GM21786 (cell line): ENCODE results near the gene N4BP2.
"Not testable (repeated sequence)": the region's sequence is repeated elsewhere in the genome, so short reads cannot be mapped to it uniquely, and the experiment has no call there.

Source experiments
- ATAC-seq: cut with Tn5 transposase; IDR thresholded peaks from one replicate; pipeline ENCODE4 v1.9.1; 2021; ENCODE audit not compliant: unreplicated experiment

The N4BP2 gene

DNA sequence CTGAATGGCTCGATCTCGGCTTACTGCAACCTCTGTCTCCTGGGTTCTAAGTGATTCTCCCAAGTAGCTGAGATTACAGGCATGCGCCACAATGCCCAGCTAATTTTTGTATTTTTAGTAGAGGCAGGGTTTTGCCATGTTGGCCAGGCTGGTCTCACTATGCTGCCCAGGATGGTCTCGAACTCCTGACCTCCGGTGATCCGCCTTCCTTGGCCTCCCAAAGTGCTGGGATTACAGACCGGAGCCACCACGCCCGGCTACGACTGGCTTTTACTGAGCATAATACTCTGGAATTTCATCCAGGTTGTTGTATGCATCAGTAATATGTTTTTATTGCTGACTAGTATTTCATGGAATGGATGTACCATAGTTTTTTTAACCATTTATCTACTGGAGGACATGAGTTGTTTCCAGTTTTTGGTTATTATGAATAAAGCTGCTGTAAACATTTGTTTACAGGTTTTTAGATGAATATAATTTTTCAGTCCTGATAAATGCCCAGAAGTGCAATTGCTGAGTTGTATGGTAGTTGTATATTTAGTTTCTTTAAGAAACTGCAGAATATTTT, 31.2 kb downstream of the N4BP2 start:
- ATAC-seq: no peak

DNA sequence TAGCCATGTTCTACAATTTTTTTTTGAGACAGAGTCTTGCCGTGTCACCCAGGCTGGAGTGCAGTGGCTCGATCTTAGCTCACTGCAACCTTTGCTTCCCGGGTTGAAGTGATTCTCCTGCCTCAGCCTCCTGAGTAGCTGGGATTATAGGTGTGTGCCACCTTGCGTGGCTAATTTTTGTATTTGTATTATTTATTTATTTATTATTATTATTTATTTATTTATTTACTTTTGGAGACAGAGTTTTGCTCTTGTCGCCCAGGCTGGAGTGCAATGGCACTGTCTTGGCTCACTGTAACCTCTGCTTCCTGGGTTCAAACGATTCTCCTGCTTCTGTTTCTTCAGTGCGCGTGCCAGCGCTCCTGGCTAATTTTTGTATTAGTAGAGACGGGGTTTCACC, 36.8 kb downstream of the N4BP2 start:
- not testable (repeated sequence) for ATAC-seq

DNA sequence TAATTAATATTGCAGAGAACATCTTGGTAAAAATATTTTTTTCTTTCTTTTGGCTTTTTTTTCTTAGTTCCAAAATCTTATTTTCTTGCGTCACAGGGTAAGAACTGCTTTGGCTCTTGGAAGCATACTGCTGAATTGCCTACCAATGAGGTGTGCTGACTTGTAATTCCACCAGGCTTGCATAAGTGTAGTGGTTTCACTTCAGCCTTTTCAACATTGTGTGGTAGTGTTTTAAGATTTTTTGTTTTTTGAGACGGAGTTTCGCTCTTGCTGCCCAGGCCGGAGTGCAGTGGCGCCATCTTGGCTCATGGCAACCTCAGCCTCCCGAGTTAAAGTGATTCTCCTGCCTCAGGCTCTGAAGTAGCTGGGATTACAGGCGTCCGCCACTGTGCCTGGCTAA, 42.4 kb downstream of the N4BP2 start:
- ATAC-seq: no peak

- not testable (repeated sequence) for ATAC-seq
Observed at GRCh38 chr4:40107150-40107549, 50.5 kb downstream of the N4BP2 start.

DNA sequence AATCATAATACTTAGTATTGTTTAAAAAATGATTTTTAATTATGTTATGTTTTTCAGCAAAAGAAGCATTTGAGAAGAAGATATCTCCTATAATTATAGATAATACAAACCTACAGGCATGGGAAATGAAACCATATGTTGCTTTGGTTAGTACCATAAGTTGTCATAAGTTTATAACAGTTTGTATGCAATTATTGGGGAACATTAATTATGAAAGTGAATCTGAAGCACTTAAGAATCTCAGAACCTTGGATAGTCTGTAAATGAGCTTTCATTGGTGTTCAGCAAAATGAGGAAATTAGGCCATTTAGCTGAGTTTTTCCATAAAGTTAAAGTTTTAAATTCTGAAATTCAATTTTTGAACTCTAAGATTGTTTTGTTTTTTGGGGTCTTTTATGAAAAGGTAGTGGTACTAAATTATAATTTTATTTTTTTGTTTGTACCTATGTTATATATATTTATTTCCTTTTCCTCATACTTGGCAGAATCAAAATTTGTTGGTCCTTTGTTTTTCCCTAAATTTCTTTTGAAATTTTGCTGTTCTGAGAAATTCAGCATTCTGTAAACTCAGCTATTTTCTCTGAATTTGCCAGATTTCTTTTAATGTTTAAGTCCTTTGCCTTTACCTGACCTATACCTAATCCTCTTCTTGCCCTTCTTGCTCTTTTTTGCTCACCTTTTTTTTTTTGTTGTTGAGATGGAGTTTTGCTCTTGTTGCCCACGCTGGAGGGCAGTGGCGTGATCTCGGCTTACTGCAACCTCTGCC, 55.6 kb downstream of the N4BP2 start:
- ATAC-seq: no peak

DNA sequence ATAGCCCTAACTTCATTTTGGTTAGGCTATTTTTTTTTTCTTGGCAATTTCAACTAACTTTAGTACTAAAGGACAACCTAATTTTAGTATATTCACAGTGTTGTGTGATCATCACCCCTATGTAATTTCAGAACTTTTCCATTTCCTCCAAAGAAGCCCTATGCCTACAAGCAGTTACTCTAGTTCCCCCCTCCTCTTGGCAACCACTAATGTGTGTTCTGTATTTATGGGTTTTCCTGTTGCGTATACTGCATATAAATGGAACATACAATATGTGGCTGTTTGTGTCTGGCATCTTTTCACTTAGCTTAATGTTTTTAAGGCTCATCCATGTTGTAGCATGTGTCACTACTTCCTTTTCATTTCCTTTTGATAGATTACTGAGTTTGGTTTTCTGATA, 57.6 kb downstream of the N4BP2 start:
- ATAC-seq: no peak

DNA sequence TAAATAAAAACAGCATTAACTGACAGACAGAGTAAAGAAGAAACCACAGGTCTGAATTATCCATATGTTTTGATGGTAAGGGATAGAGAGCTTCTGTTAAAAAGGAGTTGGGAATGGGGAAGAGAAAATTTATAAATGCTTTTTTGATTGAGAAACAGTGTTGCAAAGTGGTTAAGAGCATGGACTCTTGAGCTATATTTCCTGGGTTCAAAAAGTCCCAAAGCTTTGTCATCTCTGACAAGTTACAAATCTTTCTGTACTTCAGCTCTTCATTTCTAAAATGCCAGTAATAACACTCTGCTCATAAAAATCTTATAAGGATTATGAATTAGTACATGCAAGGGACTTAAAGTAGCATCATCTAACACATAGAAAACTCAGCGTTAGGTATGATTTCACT, 62.2 kb downstream of the N4BP2 start:
- ATAC-seq: no peak

DNA sequence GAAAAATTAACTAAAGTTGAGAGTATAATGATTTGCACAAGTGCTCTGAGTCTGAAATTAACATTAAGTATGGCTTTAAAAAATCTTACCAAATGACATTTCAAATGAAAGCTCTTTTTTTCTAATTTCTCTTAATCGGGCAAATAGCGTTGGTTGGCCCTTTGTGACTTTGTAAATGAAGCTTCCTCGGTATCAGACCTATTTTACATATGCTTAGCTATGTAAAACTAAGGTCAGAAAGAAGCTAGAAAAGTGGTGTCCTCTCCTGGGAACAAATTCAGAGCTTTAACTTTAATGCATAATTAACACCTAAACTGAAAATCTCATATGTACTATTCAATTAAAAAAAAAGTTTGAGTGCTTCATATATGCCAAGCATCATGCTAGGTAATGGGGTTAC, 62.7 kb downstream of the N4BP2 start:
- no peak for ATAC-seq

DNA sequence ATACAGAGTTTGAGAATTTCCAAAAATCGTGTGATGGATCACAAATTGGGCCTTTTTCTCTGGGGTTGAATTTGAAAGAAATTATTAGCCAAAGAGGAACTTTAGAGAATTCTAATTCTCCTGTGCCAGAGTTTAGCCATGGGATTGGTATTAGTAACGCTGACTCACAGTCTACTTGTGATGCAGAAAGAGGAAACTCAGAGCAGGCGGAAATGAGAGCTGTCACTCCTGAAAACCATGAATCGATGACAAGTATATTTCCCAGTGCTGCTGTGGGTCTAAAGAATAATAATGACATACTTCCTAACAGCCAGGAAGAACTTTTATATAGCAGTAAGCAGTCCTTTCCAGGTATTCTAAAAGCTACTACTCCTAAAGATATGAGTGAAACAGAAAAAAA, 64.9 kb downstream of the N4BP2 start:
- no peak for ATAC-seq

GRCh38 chr4:40122941-40123340, 66.3 kb downstream of the N4BP2 start:
- no peak for ATAC-seq

DNA sequence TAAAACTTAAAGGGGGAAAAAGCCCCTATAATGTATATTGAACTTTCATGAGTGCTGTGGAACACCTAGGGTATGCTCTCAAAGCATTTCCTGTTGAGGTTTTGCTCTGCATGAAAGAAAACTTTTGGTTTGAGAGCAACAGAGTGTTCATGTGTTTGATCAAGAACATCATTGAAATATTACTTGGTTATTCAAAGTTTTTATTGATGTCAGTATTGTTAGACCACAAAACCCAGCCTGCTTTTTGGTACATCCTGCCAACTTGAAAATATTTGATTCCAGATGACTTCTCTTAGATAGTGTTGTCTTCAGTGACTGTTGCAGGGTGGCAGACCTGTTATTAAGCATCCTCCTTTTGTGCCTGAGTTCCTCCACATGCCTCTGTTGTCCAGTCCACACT, 68.0 kb downstream of the N4BP2 start:
- no peak for ATAC-seq

GRCh38 chr4:40130401-40131036, 73.9 kb downstream of the N4BP2 start:
- no peak for ATAC-seq

- no peak for ATAC-seq
Observed at GRCh38 chr4:40132816-40133215, 76.2 kb downstream of the N4BP2 start.

DNA sequence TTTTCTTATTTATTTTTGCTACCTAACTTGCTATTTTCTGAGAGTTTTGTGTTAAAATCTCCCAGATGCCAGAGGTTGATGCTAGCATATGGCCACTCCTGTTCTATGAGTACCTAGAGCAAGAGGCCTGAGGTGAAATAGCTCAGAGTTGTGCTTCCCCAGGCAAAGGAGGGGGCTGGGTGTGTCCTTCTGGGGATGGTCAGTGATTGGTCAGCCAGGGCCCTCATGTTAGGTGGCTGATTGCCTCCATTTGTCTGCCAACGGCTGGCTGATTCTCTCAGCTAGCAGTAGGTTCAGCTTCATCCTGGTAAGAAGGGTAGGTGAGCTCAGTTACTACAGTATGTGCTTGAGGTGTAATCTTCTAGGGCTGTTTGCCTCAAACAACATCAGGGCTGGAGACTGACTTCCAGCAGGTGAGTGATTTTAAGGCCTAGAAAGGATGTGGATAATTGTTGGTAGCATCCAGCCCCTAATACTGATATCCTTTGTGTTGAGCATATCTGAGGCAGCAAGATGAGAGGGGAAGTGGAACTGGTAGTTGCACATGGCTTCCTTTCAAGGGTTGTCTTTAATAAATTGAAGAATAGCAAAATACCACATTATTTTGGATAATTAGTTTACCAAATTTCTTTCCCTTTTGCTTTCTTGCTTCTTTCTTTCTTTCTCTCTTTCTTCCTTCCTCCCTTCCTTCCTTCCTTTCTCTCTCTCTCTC, 77.7 kb downstream of the N4BP2 start:
- ATAC-seq: no peak

- ATAC-seq: not testable (repeated sequence)
Observed at GRCh38 chr4:40136202-40136601, 79.6 kb downstream of the N4BP2 start.

DNA sequence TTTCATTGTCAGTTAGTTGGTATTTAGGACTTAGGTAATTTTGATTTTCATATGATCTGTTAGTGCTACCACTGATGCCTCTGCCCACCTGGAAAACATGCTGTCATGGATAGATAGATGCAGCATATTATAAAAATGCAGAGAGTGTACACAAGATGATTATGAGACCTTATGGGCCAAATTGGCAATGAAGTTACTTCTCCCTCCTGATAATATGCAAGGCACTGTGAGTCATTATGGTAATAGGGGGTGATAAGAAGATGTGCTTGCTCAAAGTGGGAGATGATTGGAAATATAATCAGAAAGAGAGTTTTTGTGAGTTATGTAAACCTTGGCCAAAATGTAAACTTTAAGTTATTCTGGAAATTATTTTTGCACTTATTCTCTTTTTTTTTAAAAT, 83.5 kb downstream of the N4BP2 start:
- ATAC-seq: no peak

DNA sequence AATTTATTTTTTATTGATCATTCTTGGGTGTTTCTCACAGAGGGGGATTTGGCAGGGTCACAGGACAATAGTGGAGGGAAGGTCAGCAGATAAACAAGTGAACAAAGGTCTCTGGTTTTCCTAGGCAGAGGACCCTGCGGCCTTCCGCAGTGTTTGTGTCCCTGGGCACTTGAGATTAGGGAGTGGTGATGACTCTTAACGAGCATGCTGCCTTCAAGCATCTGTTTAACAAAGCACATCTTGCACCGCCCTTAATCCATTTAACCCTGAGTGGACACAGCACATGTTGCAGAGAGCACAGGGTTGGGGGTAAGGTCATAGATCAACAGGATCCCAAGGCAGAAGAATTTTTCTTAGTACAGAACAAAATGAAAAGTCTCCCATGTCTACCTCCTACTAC, 83.9 kb downstream of the N4BP2 start:
- ATAC-seq: not testable (repeated sequence)

- no peak for ATAC-seq
Observed at GRCh38 chr4:40143926-40144508, 87.4 kb downstream of the N4BP2 start.

DNA sequence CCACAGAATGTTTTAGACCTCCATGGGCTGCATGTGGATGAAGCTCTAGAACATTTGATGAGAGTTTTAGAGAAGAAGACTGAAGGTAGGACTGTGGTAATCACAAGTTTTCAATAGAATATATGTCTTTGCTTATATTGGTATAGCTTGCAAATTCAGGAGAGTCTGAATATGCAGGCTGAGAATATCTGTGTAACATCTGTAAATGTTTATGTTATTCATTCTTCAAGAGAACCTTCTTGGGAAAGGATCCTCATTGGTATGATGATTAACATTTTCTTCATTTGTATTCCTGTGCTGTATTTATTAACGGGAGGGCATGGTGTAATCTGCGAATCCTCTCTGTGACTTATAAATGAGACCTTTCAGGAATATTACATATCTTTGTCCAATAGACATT, 88.1 kb downstream of the N4BP2 start:
- ATAC-seq: no peak

DNA sequence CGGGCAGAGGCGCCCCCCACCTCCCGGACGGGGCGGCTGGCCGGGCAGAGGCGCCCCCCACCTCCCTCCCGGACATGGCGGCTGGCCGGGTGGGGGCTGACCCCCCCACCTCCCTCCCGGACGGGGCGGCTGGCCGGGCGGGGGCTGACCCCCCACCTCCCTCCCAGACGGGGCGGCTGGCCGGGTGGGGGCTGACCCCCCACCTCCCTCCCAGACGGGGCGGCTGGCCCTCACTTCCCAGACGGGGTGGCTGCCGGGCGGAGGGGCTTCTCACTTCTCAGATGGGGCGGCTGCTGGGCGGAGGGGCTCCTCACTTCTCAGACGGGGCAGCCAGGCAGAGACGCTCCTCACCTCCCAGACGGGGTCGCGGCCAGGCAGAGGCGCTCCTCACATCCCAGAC, 90.8 kb downstream of the N4BP2 start:
- not testable (repeated sequence) for ATAC-seq

DNA sequence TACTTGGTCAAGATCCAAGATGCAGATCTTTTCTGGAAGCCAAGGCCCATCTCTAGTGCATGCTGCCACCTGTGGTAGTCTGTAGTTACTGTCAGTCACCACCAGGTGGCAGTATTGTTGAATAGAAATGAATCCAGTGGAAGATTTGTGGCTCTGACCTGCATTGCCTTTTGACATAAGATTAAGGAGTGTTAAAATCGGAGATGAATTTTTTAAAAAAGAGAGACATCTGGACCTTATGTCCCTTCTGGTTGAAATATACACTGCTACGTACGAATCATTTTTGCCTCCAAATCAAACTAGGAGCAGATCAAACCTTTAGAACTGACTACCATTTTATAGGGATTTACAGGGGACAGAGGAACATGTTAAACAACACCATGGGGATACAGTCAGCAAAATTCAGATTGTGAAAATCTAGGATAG, 93.3 kb downstream of the N4BP2 start:
- ATAC-seq: peak; percentile 65
